Omental fat pad (tissue), 4 donors: Measurements from ENCODE around the gene ABHD16B. TPM values are rescaled to one million over a fixed set of nuclear protein-coding genes. Genes with fewer than 3 reads are reported as not detected.

ENCODE experiments used
- ATAC-seq: fragments of 150-250 bp; one replicate; pipeline ENCODE4 v1.9.1; 2016; ENCODE audit warnings: mild to moderate bottlenecking, moderate library complexity; ENCODE audit not compliant: low FRiP score
- DNase-seq: peaks from one replicate; pipeline ENCODE4 v3.0.0-alpha.2; 2019; ENCODE audit warnings: low spot score
- CTCF ChIP-seq, 3 donors: fragments of 450-650 bp; IDR thresholded peaks; one replicate each; pipeline ENCODE4 v1.5.1; 2016 to 2017; ENCODE audit warnings: antibody characterized with exemption in 3 of 3, mild to moderate bottlenecking in 3 of 3, moderate library complexity in 2 of 3
- total RNA-seq, 4 donors: library from RNA; depleted of rRNA; stranded (reverse); fragments of >200 nt; gene quantifications; one replicate each; pipeline ENCODE4 v1.1.0, GENCODE V29; 2016

Gene ABHD16B
- total RNA-seq, 4 donors from 2014 or later, result not detected

- no peak for TF ChIP-seq CTCF (IDR thresholded peaks at IDR 0.05)
- ATAC-seq (no peak), DNase-seq (no peak)
These were observed 18.1 kb upstream of the ABHD16B start for GRCh38 chr20:63843222-63843621.

DNA sequence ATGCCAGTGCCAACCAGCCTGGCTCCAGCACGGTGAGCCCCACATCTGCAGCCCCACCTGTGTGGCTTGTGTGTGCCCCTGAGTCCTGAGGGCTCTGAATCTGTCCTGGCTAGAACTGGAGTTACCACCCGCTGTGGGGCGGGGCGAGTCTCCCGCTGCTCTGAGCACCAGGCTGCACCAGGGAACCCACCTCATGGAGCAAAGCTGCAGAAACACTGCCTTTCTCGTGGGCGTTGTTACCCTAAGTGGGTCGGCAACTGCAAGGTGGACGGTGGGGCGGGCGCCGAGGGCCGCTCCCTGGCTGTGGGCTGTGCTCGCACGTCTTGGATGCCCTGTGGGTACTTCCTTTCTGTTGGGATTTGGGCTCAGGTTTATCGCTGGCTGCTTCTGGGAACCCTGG, 17.5 kb upstream of the ABHD16B start:
- ATAC-seq (no peak), DNase-seq (no peak)
- no peak for TF ChIP-seq CTCF (IDR thresholded peaks at IDR 0.05)

DNA sequence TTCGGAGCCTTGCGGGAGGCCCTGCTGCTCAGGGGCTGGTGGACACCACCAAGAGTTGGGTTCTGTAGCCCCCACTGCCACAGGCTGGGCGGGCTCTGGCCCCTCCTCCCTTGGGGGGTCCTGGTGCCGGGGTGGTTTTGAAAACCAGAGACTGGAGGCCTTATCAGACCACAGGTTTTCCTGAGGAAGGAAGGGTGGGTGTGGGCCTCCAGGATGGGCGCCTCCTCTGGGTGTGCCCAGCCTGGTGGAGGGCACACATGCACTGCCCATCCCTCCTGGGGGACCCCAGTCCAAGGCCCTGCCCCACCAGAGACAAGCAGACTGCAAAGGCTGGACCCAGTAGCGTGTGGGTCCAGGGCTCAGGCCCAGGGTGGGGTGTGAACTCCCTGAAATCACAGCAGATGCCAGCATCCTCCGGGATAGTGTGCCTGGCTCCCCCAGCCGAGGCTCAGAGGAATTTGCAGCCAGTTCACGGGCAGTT, 16.7 kb upstream of the ABHD16B start:
- TF ChIP-seq CTCF (IDR thresholded peaks at IDR 0.05), result no peak
- ATAC-seq, result no peak
- no peak for DNase-seq

- peak; percentile 38 for ATAC-seq
- TF ChIP-seq CTCF (IDR thresholded peaks at IDR 0.05), result no peak
These were observed 15.0 kb upstream of the ABHD16B start for GRCh38 chr20:63846128-63846771.

DNA sequence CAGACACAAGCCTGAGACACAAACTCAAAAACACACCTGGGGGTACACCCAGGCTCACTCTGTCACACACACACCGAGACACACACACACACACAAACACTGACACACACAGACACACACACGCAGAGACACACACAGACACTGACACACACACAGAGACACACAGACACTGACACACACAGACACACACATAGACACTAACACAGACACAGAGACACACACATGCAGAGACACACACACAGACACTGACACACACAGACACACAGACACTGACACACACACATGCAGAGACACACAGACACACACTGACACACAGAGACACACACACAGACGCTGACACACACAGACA, 14.4 kb upstream of the ABHD16B start:
- no peak for ATAC-seq
- DNase-seq, result no peak
- TF ChIP-seq CTCF (IDR thresholded peaks at IDR 0.05), result no peak

More at GRCh38 chr20:63846128-63846771, 15.0 kb upstream of the ABHD16B start:
- no peak for DNase-seq

DNA sequence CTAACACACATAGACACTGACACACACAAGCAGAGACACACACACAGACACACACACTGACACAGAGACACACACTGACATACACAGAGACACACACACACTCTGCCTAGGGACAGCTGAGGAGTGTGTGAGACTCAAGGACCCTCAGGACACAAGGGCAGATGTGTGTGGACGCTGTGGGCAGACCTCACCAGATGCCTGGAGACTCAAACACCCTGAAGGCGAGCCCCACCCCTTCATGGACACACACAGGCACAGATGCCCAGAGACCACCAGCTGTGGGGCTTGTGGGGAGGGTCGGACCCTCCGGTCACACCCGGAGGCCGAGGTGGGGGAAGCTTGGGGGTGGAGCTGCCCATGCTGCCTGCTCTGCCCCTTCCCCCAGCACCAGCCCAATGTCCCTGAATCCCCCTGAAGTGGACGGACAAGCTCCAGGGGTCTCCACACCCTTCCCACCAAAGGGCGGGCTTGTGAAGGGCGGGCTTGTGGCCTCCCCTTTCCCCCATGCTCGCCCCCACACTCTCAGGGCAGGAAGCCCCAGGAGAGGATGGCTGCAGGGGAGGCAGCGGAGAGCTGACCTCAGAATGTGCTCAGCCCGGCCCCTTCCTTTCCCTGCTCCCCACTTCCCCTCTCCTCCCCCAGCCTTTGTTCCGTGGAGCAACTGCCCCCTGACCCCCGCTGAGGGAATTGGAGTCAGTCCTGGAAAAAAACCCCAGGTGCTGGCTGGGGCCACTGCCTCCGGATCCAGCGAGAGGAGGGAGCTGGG, 13.9 kb upstream of the ABHD16B start:
- no peak for TF ChIP-seq CTCF (IDR thresholded peaks at IDR 0.05)
- ATAC-seq (no peak), DNase-seq (no peak)
